ENCODE data around the gene SH3BGRL2. TPM values are rescaled to one million over a fixed set of nuclear protein-coding genes. Genes with fewer than 3 reads are reported as not detected.
A peak's percentile ranks its signal among the peaks of the same experiment; 100 is the strongest.

The SH3BGRL2 gene
- total RNA-seq, 1 experiment from 2014 or later = 11.8 TPM

DNA sequence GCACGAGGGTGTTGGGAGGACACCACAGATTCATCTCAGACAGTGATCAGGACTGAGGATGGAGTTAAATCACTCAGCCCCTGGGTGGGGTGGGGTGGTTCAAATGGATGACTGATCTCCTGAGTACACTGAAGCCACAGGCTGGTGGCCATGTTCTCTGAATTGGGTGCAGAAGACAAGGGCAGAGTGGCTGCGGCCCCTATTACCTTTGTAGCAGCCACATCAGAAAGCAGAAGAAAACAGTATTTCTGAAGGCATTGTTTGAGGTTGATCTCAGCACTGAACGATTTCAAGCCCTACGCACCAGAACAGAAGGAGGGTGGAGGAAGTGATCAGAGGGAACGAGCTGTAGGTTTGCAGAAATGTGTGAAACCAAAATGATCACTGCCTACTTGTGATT, 71.6 kb downstream of the SH3BGRL2 start:
- no peak overlapping the region for H2AFZ ChIP-seq (ENCODE audit: low read length)
- H2BK120ac ChIP-seq (ENCODE audit: low read depth, low read length, poor library complexity, severe bottlenecking) = no peak overlapping the region
- H2BK12ac ChIP-seq (ENCODE audit: insufficient read length, low read depth, low read length) = no peak overlapping the region
- no peak overlapping the region for H4K91ac ChIP-seq (ENCODE audit: insufficient read length, low read depth, low read length)
- H3K4me3 Mint-ChIP-seq = no peak overlapping the region
- H3K4me1 Mint-ChIP-seq = peaks cover 4% of the 10 kb centered on the region in 2 experiments; a peak in 3 of 4 replicates
- WGBS (ENCODE audit: extremely low coverage, insufficient read length, low lambda C conversion rate) = no CpG with 5 or more reads among the region's 5 CpGs
- H3K27me3 ChIP-seq (ENCODE audit: insufficient read depth, low read length) = no peaks in the 10 kb centered on the region
- H2BK5ac ChIP-seq (ENCODE audit: insufficient read length, low read length) = no peak overlapping the region
- TF ChIP-seq, protein P1, sequence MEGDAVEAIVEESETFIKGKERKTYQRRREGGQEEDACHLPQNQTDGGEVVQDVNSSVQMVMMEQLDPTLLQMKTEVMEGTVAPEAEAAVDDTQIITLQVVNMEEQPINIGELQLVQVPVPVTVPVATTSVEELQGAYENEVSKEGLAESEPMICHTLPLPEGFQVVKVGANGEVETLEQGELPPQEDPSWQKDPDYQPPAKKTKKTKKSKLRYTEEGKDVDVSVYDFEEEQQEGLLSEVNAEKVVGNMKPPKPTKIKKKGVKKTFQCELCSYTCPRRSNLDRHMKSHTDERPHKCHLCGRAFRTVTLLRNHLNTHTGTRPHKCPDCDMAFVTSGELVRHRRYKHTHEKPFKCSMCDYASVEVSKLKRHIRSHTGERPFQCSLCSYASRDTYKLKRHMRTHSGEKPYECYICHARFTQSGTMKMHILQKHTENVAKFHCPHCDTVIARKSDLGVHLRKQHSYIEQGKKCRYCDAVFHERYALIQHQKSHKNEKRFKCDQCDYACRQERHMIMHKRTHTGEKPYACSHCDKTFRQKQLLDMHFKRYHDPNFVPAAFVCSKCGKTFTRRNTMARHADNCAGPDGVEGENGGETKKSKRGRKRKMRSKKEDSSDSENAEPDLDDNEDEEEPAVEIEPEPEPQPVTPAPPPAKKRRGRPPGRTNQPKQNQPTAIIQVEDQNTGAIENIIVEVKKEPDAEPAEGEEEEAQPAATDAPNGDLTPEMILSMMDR (conservative IDR thresholded peaks at IDR 0.05) = no peak
- peaks cover 2% of the 10 kb centered on the region for H4K20me1 ChIP-seq (ENCODE audit: control insufficient read depth, insufficient read depth, insufficient read length)
- no peak overlapping the region for H3K4ac ChIP-seq (ENCODE audit: low read depth, low read length)
- no peak overlapping the region for H4K5ac ChIP-seq (ENCODE audit: insufficient read length, low read depth, low read length)
- H3K9ac ChIP-seq (ENCODE audit: extremely low read depth, insufficient read length, low read length) = no peak overlapping the region
- H2BK20ac ChIP-seq (ENCODE audit: low read depth, low read length, poor library complexity, severe bottlenecking) = no peak overlapping the region
- no peaks in the 10 kb centered on the region for H3K36me3 Mint-ChIP-seq (ENCODE audit: insufficient read depth in 1 of 3, low read depth in 3 of 3)
- no peak overlapping the region for H3T11ph ChIP-seq (ENCODE audit: low read length)
- no peak overlapping the region for H3K4me2 ChIP-seq (ENCODE audit: insufficient read depth, insufficient read length, low read length)
- no peak overlapping the region for H3K18ac ChIP-seq (ENCODE audit: insufficient read length, low read depth, low read length)
- H3K23ac ChIP-seq (ENCODE audit: insufficient read length, low read depth, low read length) = no peak overlapping the region
- H3K79me1 ChIP-seq (ENCODE audit: insufficient read depth, low read depth, low read length, poor library complexity, severe bottlenecking) = no peaks in the 10 kb centered on the region
- no peaks in the 10 kb centered on the region for H3K4me1 ChIP-seq (ENCODE audit: insufficient read depth, low read length)
- H3K23me2 ChIP-seq (ENCODE audit: insufficient read length, low read depth, low read length, poor library complexity, severe bottlenecking) = no peaks in the 10 kb centered on the region
- H3K27ac Mint-ChIP-seq = peak overlapping the region in 1 of 3 experiments; percentile 32; a peak in 1 of 7 replicates
- no peak overlapping the region for H3K14ac ChIP-seq (ENCODE audit: insufficient read depth, low read length)
- H3K56ac ChIP-seq (ENCODE audit: insufficient read length, low read depth, low read length) = no peak overlapping the region
- no peak overlapping the region for H2AK5ac ChIP-seq (ENCODE audit: insufficient read length, low read length)
- no peak for DNase-seq
- no peaks in the 10 kb centered on the region for H3K27me3 Mint-ChIP-seq (ENCODE audit: low read depth)
- no peak overlapping the region for H3K27ac ChIP-seq (ENCODE audit: insufficient read length, low read depth, low read length)
- no peak overlapping the region for H2BK15ac ChIP-seq (ENCODE audit: low read depth, low read length)
- no peak overlapping the region for H4K8ac ChIP-seq (replicated peaks; ENCODE audit: insufficient read length, low read depth, low read length)
- no peaks in the 10 kb centered on the region for H3K9me3 Mint-ChIP-seq
- H3K9me3 ChIP-seq (ENCODE audit: control insufficient read depth, low read depth, low read length) = no peaks in the 10 kb centered on the region
- no peaks in the 10 kb centered on the region for H3K79me2 ChIP-seq (ENCODE audit: insufficient read depth, low read length)

All from H9 (cell line).